ENCODE measurements around the gene SHROOM3.

The SHROOM3 gene

GRCh38 chr4:76622126-76622525 lies 187.1 kb downstream of the SHROOM3 start:
- no peak overlapping the region for H4K8ac ChIP-seq (ENCODE audit: low read length)
- no peak overlapping the region for H3K23ac ChIP-seq (ENCODE audit: low read length in 2 of 2)
- no peak overlapping the region for H2AK5ac ChIP-seq (ENCODE audit: low read length, severe bottlenecking)
- no peak overlapping the region for H2AFZ ChIP-seq (ENCODE audit: low read depth, low read length)
- H2BK120ac ChIP-seq (ENCODE audit: low read depth, low read length) = no peak overlapping the region
- H3K4me3 ChIP-seq (ENCODE audit: insufficient read depth in 1 of 2, low read depth in 1 of 2, low read length in 2 of 2) = no peak overlapping the region
- H3K4me1 ChIP-seq (ENCODE audit: control insufficient read depth, insufficient read depth, low read depth, low read length) = peaks cover 4% of the 10 kb centered on the region
- H2BK5ac ChIP-seq (ENCODE audit: low read depth, low read length, poor library complexity, severe bottlenecking) = no peak overlapping the region
- H4K91ac ChIP-seq (ENCODE audit: low read length) = no peak overlapping the region
- no peaks in the 10 kb centered on the region for H3K9me3 ChIP-seq (ENCODE audit: control insufficient read depth, low read length)
- H2BK15ac ChIP-seq (ENCODE audit: low read depth, poor library complexity, severe bottlenecking) = no peak overlapping the region
- H3K14ac ChIP-seq (ENCODE audit: low read length in 2 of 2) = no peak overlapping the region
- H3K36me3 ChIP-seq (ENCODE audit: control insufficient read depth in 1 of 2, insufficient read depth in 2 of 2, low read depth in 1 of 2, low read length in 2 of 2) = no peaks in the 10 kb centered on the region
- peak; percentile 65 for DNase-seq
- H3K9ac ChIP-seq (ENCODE audit: low read length) = no peak overlapping the region
- H2BK12ac ChIP-seq (ENCODE audit: low read length in 2 of 2) = no peak overlapping the region
- H3K27ac ChIP-seq (ENCODE audit: low read length, poor library complexity, severe bottlenecking) = peak overlapping the region; percentile 57
- peaks cover 3% of the 10 kb centered on the region for H3K79me1 ChIP-seq (replicated peaks; ENCODE audit: low read length, poor library complexity, severe bottlenecking)
- H3K18ac ChIP-seq (ENCODE audit: low read depth in 1 of 2, low read length in 2 of 2) = no peak overlapping the region
- peak overlapping the region in 1 of 2 experiments; percentile 16 for H3K4ac ChIP-seq (ENCODE audit: low read depth in 1 of 2, low read length in 2 of 2)
- 58% methylated on average over 4 of the region's 4 CpGs for WGBS
- H3K4me2 ChIP-seq (ENCODE audit: low read length, poor library complexity, severe bottlenecking) = no peak overlapping the region
- H3K27me3 ChIP-seq (ENCODE audit: control insufficient read depth in 1 of 2, insufficient read depth in 1 of 2, low read length in 2 of 2) = no peaks in the 10 kb centered on the region

- H3K14ac ChIP-seq (ENCODE audit: low read length in 2 of 2) = no peak overlapping the region
- H4K8ac ChIP-seq (ENCODE audit: low read length) = no peak overlapping the region
- WGBS = 8% methylated on average over 1 of the region's 1 CpG
- no peak overlapping the region for H2BK15ac ChIP-seq (ENCODE audit: low read depth, poor library complexity, severe bottlenecking)
- H2BK120ac ChIP-seq (ENCODE audit: low read depth, low read length) = no peak overlapping the region
- peak; percentile 27 for DNase-seq
- H3K9ac ChIP-seq (ENCODE audit: low read length) = no peak overlapping the region
- no peak overlapping the region for H2BK5ac ChIP-seq (ENCODE audit: low read depth, low read length, poor library complexity, severe bottlenecking)
- H3K9me3 ChIP-seq (ENCODE audit: control insufficient read depth, low read length) = no peaks in the 10 kb centered on the region
- H3K18ac ChIP-seq (ENCODE audit: low read depth in 1 of 2, low read length in 2 of 2) = no peak overlapping the region
- H3K23ac ChIP-seq (ENCODE audit: low read length in 2 of 2) = no peak overlapping the region
- no peak overlapping the region for H2AFZ ChIP-seq (ENCODE audit: low read depth, low read length)
- no peak overlapping the region for H2AK5ac ChIP-seq (ENCODE audit: low read length, severe bottlenecking)
- H3K4ac ChIP-seq (ENCODE audit: low read depth in 1 of 2, low read length in 2 of 2) = no peak overlapping the region
- no peak overlapping the region for H2BK12ac ChIP-seq (ENCODE audit: low read length in 2 of 2)
- H3K36me3 ChIP-seq (ENCODE audit: control insufficient read depth in 1 of 2, insufficient read depth in 2 of 2, low read depth in 1 of 2, low read length in 2 of 2) = no peaks in the 10 kb centered on the region
- peaks cover 4% of the 10 kb centered on the region for H3K4me1 ChIP-seq (ENCODE audit: control insufficient read depth, insufficient read depth, low read depth, low read length)
- H3K79me1 ChIP-seq (replicated peaks; ENCODE audit: low read length, poor library complexity, severe bottlenecking) = peaks cover 3% of the 10 kb centered on the region
- H3K4me3 ChIP-seq (ENCODE audit: insufficient read depth in 1 of 2, low read depth in 1 of 2, low read length in 2 of 2) = no peak overlapping the region
- peak overlapping the region; percentile 40 for H3K27ac ChIP-seq (ENCODE audit: low read length, poor library complexity, severe bottlenecking)
- no peak overlapping the region for H4K91ac ChIP-seq (ENCODE audit: low read length)
- H3K4me2 ChIP-seq (ENCODE audit: low read length, poor library complexity, severe bottlenecking) = no peak overlapping the region
- H3K27me3 ChIP-seq (ENCODE audit: control insufficient read depth in 1 of 2, insufficient read depth in 1 of 2, low read length in 2 of 2) = no peaks in the 10 kb centered on the region
These were observed 187.7 kb downstream of the SHROOM3 start for GRCh38 chr4:76622717-76623116.

- Histone ChIP-seq H2BK120ac (ENCODE audit: low read depth, low read length) (no peak overlapping the region), H2BK15ac (ENCODE audit: low read depth, poor library complexity, severe bottlenecking) (no peak overlapping the region), H2BK5ac (ENCODE audit: low read depth, low read length, poor library complexity, severe bottlenecking) (no peak overlapping the region)
These were observed 188.4 kb downstream of the SHROOM3 start for GRCh38 chr4:76623217-76624045.

GRCh38 chr4:76624241-76624681 lies 189.2 kb downstream of the SHROOM3 start:
- H3K79me1 ChIP-seq (replicated peaks; ENCODE audit: low read length, poor library complexity, severe bottlenecking) = peaks cover 3% of the 10 kb centered on the region
- peak overlapping the region; percentile 79 for H4K8ac ChIP-seq (ENCODE audit: low read length)
- WGBS = 10% methylated on average over 9 of the region's 9 CpGs
- H2BK12ac ChIP-seq (ENCODE audit: low read length in 2 of 2) = peak overlapping the region; percentile 59 to 72
- H3K14ac ChIP-seq (ENCODE audit: low read length in 2 of 2) = no peak overlapping the region
- H3K4me2 ChIP-seq (ENCODE audit: low read length, poor library complexity, severe bottlenecking) = peak overlapping the region; percentile 72
- peak overlapping the region; percentile 94 for H3K27ac ChIP-seq (ENCODE audit: low read length, poor library complexity, severe bottlenecking)
- H3K9ac ChIP-seq (ENCODE audit: low read length) = peak overlapping the region; percentile 92
- no peaks in the 10 kb centered on the region for H3K36me3 ChIP-seq (ENCODE audit: control insufficient read depth in 1 of 2, insufficient read depth in 2 of 2, low read depth in 1 of 2, low read length in 2 of 2)
- H2BK5ac ChIP-seq (ENCODE audit: low read depth, low read length, poor library complexity, severe bottlenecking) = peak overlapping the region; percentile 63
- H2BK15ac ChIP-seq (ENCODE audit: low read depth, poor library complexity, severe bottlenecking) = no peak overlapping the region
- H3K4me3 ChIP-seq (ENCODE audit: insufficient read depth in 1 of 2, low read depth in 1 of 2, low read length in 2 of 2) = peak overlapping the region in 1 of 2 experiments; percentile 70
- H3K4ac ChIP-seq (ENCODE audit: low read depth in 1 of 2, low read length in 2 of 2) = peak overlapping the region in 1 of 2 experiments; percentile 79
- DNase-seq = peak; percentile 99
- peaks cover 4% of the 10 kb centered on the region for H3K4me1 ChIP-seq (ENCODE audit: control insufficient read depth, insufficient read depth, low read depth, low read length)
- H2BK120ac ChIP-seq (ENCODE audit: low read depth, low read length) = peak overlapping the region; percentile 15
- peak overlapping the region; percentile 81 to 92 for H3K18ac ChIP-seq (ENCODE audit: low read depth in 1 of 2, low read length in 2 of 2)
- H3K23ac ChIP-seq (ENCODE audit: low read length in 2 of 2) = no peak overlapping the region
- no peak overlapping the region for H2AK5ac ChIP-seq (ENCODE audit: low read length, severe bottlenecking)
- peak overlapping the region; percentile 91 for H4K91ac ChIP-seq (ENCODE audit: low read length)
- no peaks in the 10 kb centered on the region for H3K9me3 ChIP-seq (ENCODE audit: control insufficient read depth, low read length)
- H2AFZ ChIP-seq (ENCODE audit: low read depth, low read length) = no peak overlapping the region
- no peaks in the 10 kb centered on the region for H3K27me3 ChIP-seq (ENCODE audit: control insufficient read depth in 1 of 2, insufficient read depth in 1 of 2, low read length in 2 of 2)

More at GRCh38 chr4:76623217-76624045, 188.4 kb downstream of the SHROOM3 start:
- DNase-seq = peak; percentile 46
- Histone ChIP-seq H2AFZ (ENCODE audit: low read depth, low read length) (no peak overlapping the region), H3K4me3 (ENCODE audit: insufficient read depth in 1 of 2, low read depth in 1 of 2, low read length in 2 of 2) (peak overlapping the region in 1 of 2 experiments; percentile 70), H3K27ac (ENCODE audit: low read length, poor library complexity, severe bottlenecking) (peak overlapping the region; percentile 53), H4K91ac (ENCODE audit: low read length) (no peak overlapping the region), H3K9ac (ENCODE audit: low read length) (peak overlapping the region; percentile 92), H3K4me1 (ENCODE audit: control insufficient read depth, insufficient read depth, low read depth, low read length) (peaks cover 4% of the 10 kb centered on the region), H3K4ac (ENCODE audit: low read depth in 1 of 2, low read length in 2 of 2) (peak overlapping the region in 1 of 2 experiments; percentile 49), H3K9me3 (ENCODE audit: control insufficient read depth, low read length) (no peaks in the 10 kb centered on the region), H3K36me3 (ENCODE audit: control insufficient read depth in 1 of 2, insufficient read depth in 2 of 2, low read depth in 1 of 2, low read length in 2 of 2) (no peaks in the 10 kb centered on the region), H3K14ac (ENCODE audit: low read length in 2 of 2) (no peak overlapping the region), H3K23ac (ENCODE audit: low read length in 2 of 2) (no peak overlapping the region), H3K4me2 (ENCODE audit: low read length, poor library complexity, severe bottlenecking) (no peak overlapping the region), H3K27me3 (ENCODE audit: control insufficient read depth in 1 of 2, insufficient read depth in 1 of 2, low read length in 2 of 2) (no peaks in the 10 kb centered on the region), H2AK5ac (ENCODE audit: low read length, severe bottlenecking) (peak overlapping the region; percentile 70), H4K8ac (ENCODE audit: low read length) (no peak overlapping the region), H2BK12ac (ENCODE audit: low read length in 2 of 2) (no peak overlapping the region), H3K79me1 (replicated peaks; ENCODE audit: low read length, poor library complexity, severe bottlenecking) (peaks cover 3% of the 10 kb centered on the region), H3K18ac (ENCODE audit: low read depth in 1 of 2, low read length in 2 of 2) (peak overlapping the region in 1 of 2 experiments; percentile 63)
- 83% methylated on average over 1 of the region's 4 CpGs for WGBS
